Fibroblast of the aortic adventitia (primary cell): ENCODE data around the gene HPN. TPM values are rescaled to one million over a fixed set of nuclear protein-coding genes. Genes with fewer than 3 reads are reported as not detected.

ENCODE experiments used
- DNase-seq: peaks from one replicate; pipeline ENCODE4 v3.0.0-alpha.2; 2010; ENCODE audit warnings: low read depth
- H3K4me3 ChIP-seq: 2 replicates; pipeline ENCODE4 v1.5.1; 2011; ENCODE audit warnings: low read depth, mild to moderate bottlenecking, control low read depth, low read length, moderate library complexity
- total RNA-seq: library from RNA; depleted of rRNA; stranded (reverse); fragments of >200 nt; gene quantifications from 2 replicates; pipeline ENCODE4 v1.2.3, GENCODE V29; 2012; ENCODE audit warnings: low replicate concordance
- TF ChIP-seq, protein P1 (sequence below): IDR thresholded peaks from 2 replicates; pipeline ENCODE4 v1.5.1; 2011; ENCODE audit warnings: mild to moderate bottlenecking, low read length, control low read depth, inconsistent platforms; ENCODE audit not compliant: insufficient read depth

HPN gene
- total RNA-seq, 1 donor, result not detected

DNA sequence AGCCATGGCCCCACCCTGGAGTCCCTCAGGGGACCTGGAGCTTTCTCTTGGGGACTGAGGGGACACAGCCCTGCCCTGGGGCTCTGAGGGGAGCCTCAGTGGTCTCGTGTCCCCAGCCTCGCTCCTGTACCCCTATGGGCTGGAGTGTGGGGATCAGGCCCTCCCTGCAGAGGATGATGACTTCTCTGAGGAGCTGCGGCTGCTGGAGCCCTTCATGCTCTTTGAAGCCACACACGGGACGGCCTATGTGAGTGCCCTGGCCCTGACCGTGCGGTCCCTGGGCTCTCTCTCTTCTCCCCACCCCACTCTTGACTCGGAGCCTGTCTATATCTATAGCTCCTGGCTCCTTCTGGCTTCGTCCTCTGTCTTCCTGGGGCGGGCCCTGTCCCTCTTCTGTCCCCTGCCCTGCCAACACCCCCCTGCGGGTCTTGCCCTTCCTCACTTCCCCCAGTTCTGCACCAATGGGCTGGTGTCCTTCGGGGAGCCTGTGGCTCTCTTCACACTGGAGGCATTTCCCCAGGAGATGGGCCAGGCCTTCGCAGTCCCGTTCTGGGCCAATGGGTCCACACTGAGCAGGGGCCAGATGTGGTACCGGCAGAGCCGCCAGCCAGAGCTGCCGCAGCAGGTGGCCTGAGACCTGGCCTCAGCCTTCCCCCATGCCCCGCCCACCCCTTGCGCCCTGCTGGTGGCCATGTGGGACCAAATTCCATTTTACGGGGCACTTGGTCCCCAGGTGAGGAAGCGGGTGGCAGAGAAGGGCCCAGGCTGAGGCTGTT lies 33.1 kb downstream of the HPN start:
- H3K4me3 ChIP-seq, result no peak overlapping the region
- TF ChIP-seq, protein P1, sequence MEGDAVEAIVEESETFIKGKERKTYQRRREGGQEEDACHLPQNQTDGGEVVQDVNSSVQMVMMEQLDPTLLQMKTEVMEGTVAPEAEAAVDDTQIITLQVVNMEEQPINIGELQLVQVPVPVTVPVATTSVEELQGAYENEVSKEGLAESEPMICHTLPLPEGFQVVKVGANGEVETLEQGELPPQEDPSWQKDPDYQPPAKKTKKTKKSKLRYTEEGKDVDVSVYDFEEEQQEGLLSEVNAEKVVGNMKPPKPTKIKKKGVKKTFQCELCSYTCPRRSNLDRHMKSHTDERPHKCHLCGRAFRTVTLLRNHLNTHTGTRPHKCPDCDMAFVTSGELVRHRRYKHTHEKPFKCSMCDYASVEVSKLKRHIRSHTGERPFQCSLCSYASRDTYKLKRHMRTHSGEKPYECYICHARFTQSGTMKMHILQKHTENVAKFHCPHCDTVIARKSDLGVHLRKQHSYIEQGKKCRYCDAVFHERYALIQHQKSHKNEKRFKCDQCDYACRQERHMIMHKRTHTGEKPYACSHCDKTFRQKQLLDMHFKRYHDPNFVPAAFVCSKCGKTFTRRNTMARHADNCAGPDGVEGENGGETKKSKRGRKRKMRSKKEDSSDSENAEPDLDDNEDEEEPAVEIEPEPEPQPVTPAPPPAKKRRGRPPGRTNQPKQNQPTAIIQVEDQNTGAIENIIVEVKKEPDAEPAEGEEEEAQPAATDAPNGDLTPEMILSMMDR, result no peak
- DNase-seq, result no peak

DNA sequence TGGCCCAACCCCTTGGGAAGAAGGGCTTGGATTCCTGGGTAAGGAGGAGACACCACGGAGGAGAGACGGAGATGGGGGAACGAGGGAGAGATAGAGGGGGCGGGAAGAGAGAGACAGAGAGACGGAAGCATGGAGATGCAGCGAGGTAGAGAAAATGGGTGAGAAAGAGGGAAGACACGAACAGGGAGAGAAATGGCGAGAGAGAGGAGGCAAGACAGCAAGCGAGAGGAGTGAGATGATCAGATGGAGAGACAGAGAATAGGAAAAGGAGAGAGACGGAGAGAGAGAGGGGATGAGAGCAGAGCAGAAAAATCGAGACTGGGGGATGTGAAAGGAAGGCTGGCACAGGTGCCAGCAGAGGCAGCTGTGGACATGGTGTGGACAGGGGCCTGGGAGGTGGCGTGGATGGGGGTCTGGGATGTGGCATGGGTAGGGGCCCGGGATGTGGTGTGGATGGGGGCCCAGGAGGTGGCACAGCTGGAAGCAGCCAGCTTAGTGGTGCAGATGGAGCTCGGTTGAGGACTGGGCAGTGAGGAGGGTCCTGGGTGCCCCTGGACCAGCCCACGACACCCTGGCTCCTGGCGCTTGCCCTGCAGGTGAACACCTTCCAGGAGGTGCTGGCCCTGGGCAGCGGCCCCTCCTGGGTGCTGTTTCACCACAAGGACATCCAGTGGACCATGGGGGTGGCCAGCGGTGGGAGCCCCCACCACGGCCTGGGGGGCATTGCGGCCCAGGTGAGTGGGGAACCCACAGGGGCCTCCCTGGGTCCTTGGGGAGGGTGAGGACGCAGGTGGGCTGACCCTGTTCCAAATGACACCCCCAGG lies 33.9 kb downstream of the HPN start:
- DNase-seq, result no peak
- TF ChIP-seq, protein P1, result no peak
- no peak overlapping the region for H3K4me3 ChIP-seq

DNA sequence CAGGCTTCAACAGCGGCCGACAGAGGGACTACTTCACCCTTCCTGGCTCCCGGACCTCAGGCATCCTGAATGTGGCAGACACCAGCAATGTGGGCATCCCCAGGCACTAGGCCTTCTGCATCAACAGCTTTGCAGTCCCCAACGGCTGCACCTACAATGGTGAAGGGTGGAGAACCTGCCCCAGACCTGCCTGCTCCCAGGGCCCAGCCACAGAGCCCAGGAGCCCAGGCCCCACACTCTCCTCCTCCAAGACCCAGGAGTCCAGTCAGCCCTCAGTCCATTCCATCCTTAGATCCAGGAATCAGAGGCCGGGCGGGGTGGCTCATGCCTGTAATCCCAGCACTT lies 34.5 kb downstream of the HPN start:
- TF ChIP-seq, protein P1, result no peak
- DNase-seq, result no peak
- no peak overlapping the region for H3K4me3 ChIP-seq

DNA sequence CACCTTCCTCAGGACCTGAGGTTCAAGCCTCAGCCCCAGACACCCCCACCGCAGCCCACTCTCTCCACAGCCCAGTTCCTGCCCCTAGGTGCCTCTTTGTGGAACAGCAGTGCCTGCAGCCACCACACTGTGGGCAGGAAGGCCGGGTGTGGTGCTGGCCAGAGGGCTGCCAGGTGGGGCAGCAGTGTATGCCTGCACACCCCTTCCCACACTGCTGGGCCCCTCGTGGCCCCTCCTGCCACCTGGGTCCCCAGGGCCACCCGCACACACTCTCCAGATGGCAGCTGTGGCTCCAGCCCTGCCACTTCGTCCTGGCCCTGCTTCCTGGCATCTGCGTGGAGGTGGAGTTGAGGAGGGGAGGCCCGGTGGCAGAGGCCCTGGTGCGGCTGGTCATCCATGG lies 35.1 kb downstream of the HPN start:
- DNase-seq, result no peak
- no peak overlapping the region for H3K4me3 ChIP-seq
- TF ChIP-seq, protein P1, result no peak

DNA sequence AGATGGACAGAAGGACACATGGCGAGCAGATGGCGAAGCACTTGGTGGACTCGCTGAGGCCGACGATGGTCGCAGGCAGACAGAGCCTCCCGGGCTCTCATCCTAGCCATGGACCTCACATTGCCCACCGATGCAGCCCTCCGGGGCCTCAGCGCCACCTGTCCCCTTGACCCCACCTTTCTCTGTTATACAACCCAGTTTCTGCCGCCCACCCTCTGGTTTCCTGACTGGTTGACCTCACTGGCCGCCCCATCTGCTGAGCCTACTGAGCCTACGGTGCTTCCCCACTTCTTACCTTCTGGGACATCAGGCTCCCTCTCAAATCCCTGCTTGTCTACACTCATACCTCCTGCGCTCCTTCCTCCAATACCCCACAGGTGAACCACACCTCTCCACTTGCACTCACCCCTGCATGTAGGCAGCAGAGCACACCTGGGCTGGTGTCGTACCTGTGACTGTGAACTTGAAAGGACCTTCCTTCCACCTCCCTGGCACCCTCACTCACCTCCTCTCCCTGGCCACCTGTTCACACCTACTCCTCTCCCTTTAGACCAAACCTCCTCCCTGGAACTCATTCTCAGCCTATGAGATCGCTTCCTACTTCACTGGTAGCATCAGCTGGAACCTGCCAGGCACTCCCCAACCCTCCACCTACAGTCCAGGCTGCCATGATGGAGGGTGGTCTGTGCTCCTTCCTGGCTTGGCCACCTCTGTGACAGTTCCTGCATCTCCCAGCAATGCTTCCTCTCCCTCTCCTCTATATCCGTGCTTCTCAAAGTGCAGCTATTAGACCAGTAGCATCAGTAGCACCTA lies 36.1 kb downstream of the HPN start:
- DNase-seq, result no peak
- TF ChIP-seq, protein P1, result no peak
- H3K4me3 ChIP-seq, result no peak overlapping the region

DNA sequence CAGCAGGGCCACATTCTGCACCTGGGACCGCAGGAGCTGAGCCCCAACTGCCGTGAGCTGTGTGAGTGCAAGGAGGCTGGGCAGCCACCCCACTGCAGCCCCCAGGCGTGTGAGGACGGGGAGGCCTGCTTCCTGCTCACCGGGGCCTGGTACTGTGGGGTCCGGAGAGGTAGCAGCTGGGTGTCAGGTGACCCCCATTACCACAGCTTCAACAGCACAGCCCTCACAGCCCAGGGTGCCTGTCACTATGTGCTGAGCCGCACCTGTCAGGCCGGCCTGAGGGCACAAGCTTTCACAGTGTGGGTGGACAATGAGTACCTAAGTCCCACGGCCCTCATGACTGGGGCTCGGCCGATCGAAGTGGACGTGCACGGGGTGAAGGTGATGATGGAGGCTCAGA lies 38.3 kb downstream of the HPN start:
- TF ChIP-seq, protein P1, result no peak
- no peak for DNase-seq
- no peak overlapping the region for H3K4me3 ChIP-seq
